Fibroblast of lung (primary cell): ENCODE data around the gene TAAR9. TPM values are rescaled to one million over a fixed set of nuclear protein-coding genes. Genes with fewer than 3 reads are reported as not detected.

Experiments
- DNase-seq, 2 donors: peaks; one replicate each; pipeline versions ENCODE4 v3.0.0 to v3.0.0-alpha.2; 2010; ENCODE audit warnings: low read depth in 2 of 2
- H2AFZ ChIP-seq: 2 replicates; pipeline ENCODE4 v1.5.1; 2012; ENCODE audit warnings: low read length, control low read depth, inconsistent platforms
- H3K27ac ChIP-seq: 2 replicates; pipeline ENCODE4 v1.5.1; 2011; ENCODE audit warnings: low read length, control low read depth; ENCODE audit not compliant: insufficient read depth
- H3K27me3 ChIP-seq: 2 replicates; pipeline ENCODE4 v1.5.1; 2011; ENCODE audit warnings: mild to moderate bottlenecking, low read length; ENCODE audit not compliant: control insufficient read depth, insufficient read depth
- H3K36me3 ChIP-seq: 2 replicates; pipeline ENCODE4 v1.5.1; 2011; ENCODE audit warnings: low read length; ENCODE audit not compliant: control insufficient read depth, insufficient read depth
- H3K4me1 ChIP-seq: 2 replicates; pipeline ENCODE4 v1.5.1; 2011; ENCODE audit warnings: low read length; ENCODE audit not compliant: control insufficient read depth, insufficient read depth; ENCODE audit errors: extremely low read depth
- H3K4me2 ChIP-seq: 2 replicates; pipeline ENCODE4 v1.5.1; 2011; ENCODE audit warnings: low read length, control low read depth; ENCODE audit not compliant: insufficient read depth; ENCODE audit errors: extremely low read depth
- H3K4me3 ChIP-seq, 4 experiments: fragments of 200-600 bp in 1 of 4; sonication (generic) in 1 of 4; replicated peaks in 1 of 4; 2 replicates each; pipeline ENCODE4 v1.5.1; 2011 to 2016; ENCODE audit warnings: low read length in 4 of 4, low read depth in 3 of 4, mild to moderate bottlenecking in 3 of 4, control low read depth in 2 of 4, inconsistent platforms in 1 of 4, mixed read lengths in 1 of 4; ENCODE audit not compliant: insufficient read depth in 1 of 4; ENCODE audit errors: control extremely low read depth in 1 of 4
- H3K79me2 ChIP-seq: 2 replicates; pipeline ENCODE4 v1.5.1; 2012; ENCODE audit warnings: mild to moderate bottlenecking, low read length, inconsistent platforms; ENCODE audit not compliant: control insufficient read depth, insufficient read depth
- H3K9ac ChIP-seq: 2 replicates; pipeline ENCODE4 v1.5.1; 2011; ENCODE audit warnings: mild to moderate bottlenecking, low read length, control low read depth; ENCODE audit not compliant: insufficient read depth
- H3K9me3 ChIP-seq: 2 replicates; pipeline ENCODE4 v1.5.1; 2012; ENCODE audit warnings: low read depth, low read length; ENCODE audit not compliant: control insufficient read depth, insufficient read depth
- H4K20me1 ChIP-seq: 2 replicates; pipeline ENCODE4 v1.5.1; 2011; ENCODE audit warnings: low read length; ENCODE audit not compliant: control insufficient read depth, insufficient read depth; ENCODE audit errors: extremely low read depth
- CTCF ChIP-seq, 2 donors: IDR thresholded peaks in 1 of 2; conservative IDR thresholded peaks in 1 of 2; 1 replicate in 1 of 2; 2 replicates in 1 of 2; pipeline ENCODE4 v1.5.1; 2011 to 2012; ENCODE audit warnings: low read length in 2 of 2, control low read depth in 1 of 2, inconsistent platforms in 1 of 2, low read depth in 1 of 2, mild to moderate bottlenecking in 1 of 2
- EZH2 ChIP-seq: IDR thresholded peaks from 2 replicates; pipeline ENCODE4 v1.5.1; 2012; ENCODE audit warnings: low read length, control low read depth, mild to moderate bottlenecking; ENCODE audit errors: missing control alignments
- polyA minus RNA-seq: library from RNA; depleted of rRNA, polyadenylated mRNA; stranded (reverse); fragments of >200 nt; gene quantifications from 2 replicates; pipeline ENCODE4 v1.2.3, GENCODE V29; 2011; ENCODE audit warnings: low replicate concordance
- polyA plus RNA-seq, 2 donors: library from polyadenylated mRNA; depleted of rRNA in 1 of 2; stranded (reverse) in 1 of 2; unstranded in 1 of 2; fragments of >200 nt; gene quantifications; 2 replicates each; pipeline ENCODE4 v1.2.1, GENCODE V29; 2011 to 2012; ENCODE audit warnings: missing spikeins in 1 of 2
- total RNA-seq: library from RNA; depleted of rRNA; stranded (reverse); fragments of >200 nt; gene quantifications from 2 replicates; pipeline ENCODE4 v1.2.1, GENCODE V29; 2014

TAAR9 gene
- total RNA-seq: not detected in 2 replicates
- not detected in 2 replicates for polyA plus RNA-seq
- polyA plus RNA-seq (2012): not detected in 2 replicates
- polyA minus RNA-seq: not detected in 2 replicates

- H3K27me3 ChIP-seq: peaks cover 14% of the 10 kb centered on the region
- H3K36me3 ChIP-seq: no peaks in the 10 kb centered on the region
- H3K4me1 ChIP-seq: no peaks in the 10 kb centered on the region
- H3K9me3 ChIP-seq: no peaks in the 10 kb centered on the region
- H3K4me3 ChIP-seq: no peak within 1 kb of the TSS
- no peaks in the 10 kb centered on the region for H4K20me1 ChIP-seq
- H3K9ac ChIP-seq: no peak within 1 kb of the TSS
- no peak within 1 kb of the TSS for H3K27ac ChIP-seq
- no peaks in the 10 kb centered on the region for H3K79me2 ChIP-seq
- no peak for DNase-seq
- no peak within 1 kb of the TSS for H3K4me2 ChIP-seq
- no peak within 1 kb of the TSS for H2AFZ ChIP-seq
- TF ChIP-seq EZH2 (no peak), CTCF (conservative IDR thresholded peaks at IDR 0.05 in 1 of 2, IDR thresholded peaks at IDR 0.05 in 1 of 2; ENCODE audit: low read depth in 1 of 2, low read length in 2 of 2) (no peak)
These were observed at the start of gene TAAR9 for GRCh38 chr6:132537977-132538376. Gene TAAR9 (plus strand): TSS chr6:132538277. CDS start chr6:132538290, 13 bp downstream.

GRCh38 chr6:132489376-132489775 lies 48.7 kb upstream of the TAAR9 start:
- Histone ChIP-seq H3K79me2 (peaks cover 23% of the 10 kb centered on the region), H3K4me1 (peaks cover 2% of the 10 kb centered on the region), H3K36me3 (no peaks in the 10 kb centered on the region), H3K4me2 (no peak overlapping the region), H3K9me3 (no peaks in the 10 kb centered on the region), H3K27ac (no peak overlapping the region), H2AFZ (no peak overlapping the region), H3K9ac (no peak overlapping the region), H3K4me3 (no peak overlapping the region), H3K27me3 (no peaks in the 10 kb centered on the region), H4K20me1 (no peaks in the 10 kb centered on the region)
- TF ChIP-seq CTCF (conservative IDR thresholded peaks at IDR 0.05 in 1 of 2, IDR thresholded peaks at IDR 0.05 in 1 of 2; ENCODE audit: low read depth in 1 of 2, low read length in 2 of 2) (no peak), EZH2 (no peak)
- no peak for DNase-seq

- H3K27ac ChIP-seq: no peak overlapping the region
- no peaks in the 10 kb centered on the region for H3K36me3 ChIP-seq
- DNase-seq: no peak
- TF ChIP-seq EZH2: no peak
- no peak for TF ChIP-seq CTCF (conservative IDR thresholded peaks at IDR 0.05 in 1 of 2, IDR thresholded peaks at IDR 0.05 in 1 of 2; ENCODE audit: low read depth in 1 of 2, low read length in 2 of 2)
- H3K27me3 ChIP-seq: no peaks in the 10 kb centered on the region
- H4K20me1 ChIP-seq: no peaks in the 10 kb centered on the region
- no peak overlapping the region for H3K9ac ChIP-seq
- no peak overlapping the region for H3K4me3 ChIP-seq
- H2AFZ ChIP-seq: no peak overlapping the region
- no peaks in the 10 kb centered on the region for H3K9me3 ChIP-seq
- no peak overlapping the region for H3K4me2 ChIP-seq
- peaks cover 28% of the 10 kb centered on the region for H3K79me2 ChIP-seq
- H3K4me1 ChIP-seq: peaks cover 2% of the 10 kb centered on the region
These were observed 48.1 kb upstream of the TAAR9 start for GRCh38 chr6:132490024-132490423.
